ENCODE data around the gene SHC4.

SHC4 gene

GRCh38 chr15:48896869-48897814 is 66.6 kb downstream of the SHC4 start:
- Histone ChIP-seq H2BK120ac (ENCODE audit: low read depth, low read length) (peak overlapping the region; percentile 49), H3K4me1 (ENCODE audit: control insufficient read depth, insufficient read depth, low read depth, low read length) (peaks cover 2% of the 10 kb centered on the region), H3K79me1 (replicated peaks; ENCODE audit: low read length, poor library complexity, severe bottlenecking) (no peaks in the 10 kb centered on the region), H4K91ac (ENCODE audit: low read length) (peak overlapping the region; percentile 39), H3K9ac (ENCODE audit: low read length) (peak overlapping the region; percentile 87), H2AK5ac (ENCODE audit: low read length, severe bottlenecking) (no peak overlapping the region), H3K18ac (ENCODE audit: low read depth in 1 of 2, low read length in 2 of 2) (peak overlapping the region in 1 of 2 experiments; percentile 43), H3K27ac (ENCODE audit: low read length, poor library complexity, severe bottlenecking) (no peak overlapping the region), H3K9me3 (ENCODE audit: control insufficient read depth, low read length) (no peaks in the 10 kb centered on the region), H2BK12ac (ENCODE audit: low read length in 2 of 2) (peak overlapping the region in 1 of 2 experiments; percentile 66), H3K36me3 (ENCODE audit: control insufficient read depth in 1 of 2, insufficient read depth in 2 of 2, low read depth in 1 of 2, low read length in 2 of 2) (no peaks in the 10 kb centered on the region), H2BK15ac (ENCODE audit: low read depth, poor library complexity, severe bottlenecking) (peak overlapping the region; percentile 28), H3K14ac (ENCODE audit: low read length in 2 of 2) (no peak overlapping the region), H2AFZ (ENCODE audit: low read depth, low read length) (no peak overlapping the region), H2BK5ac (ENCODE audit: low read depth, low read length, poor library complexity, severe bottlenecking) (peak overlapping the region; percentile 19), H3K4ac (ENCODE audit: low read depth in 1 of 2, low read length in 2 of 2) (peak overlapping the region in 1 of 2 experiments; percentile 35), H4K8ac (ENCODE audit: low read length) (peak overlapping the region; percentile 15), H3K27me3 (ENCODE audit: control insufficient read depth in 1 of 2, insufficient read depth in 1 of 2, low read length in 2 of 2) (no peaks in the 10 kb centered on the region), H3K4me3 (ENCODE audit: insufficient read depth in 1 of 2, low read depth in 1 of 2, low read length in 2 of 2) (peak overlapping the region in 1 of 2 experiments; percentile 69), H3K23ac (ENCODE audit: low read length in 2 of 2) (no peak overlapping the region), H3K4me2 (ENCODE audit: low read length, poor library complexity, severe bottlenecking) (no peak overlapping the region)
- DNase-seq, result peak; percentile 73
- WGBS, result 79% methylated on average over 7 of the region's 13 CpGs

- Histone ChIP-seq H3K23ac (ENCODE audit: low read length in 2 of 2) (no peak overlapping the region), H3K27ac (ENCODE audit: low read length, poor library complexity, severe bottlenecking) (no peak overlapping the region), H4K91ac (ENCODE audit: low read length) (no peak overlapping the region), H3K18ac (ENCODE audit: low read depth in 1 of 2, low read length in 2 of 2) (no peak overlapping the region), H3K36me3 (ENCODE audit: control insufficient read depth in 1 of 2, insufficient read depth in 2 of 2, low read depth in 1 of 2, low read length in 2 of 2) (no peaks in the 10 kb centered on the region), H2BK15ac (ENCODE audit: low read depth, poor library complexity, severe bottlenecking) (no peak overlapping the region), H2BK12ac (ENCODE audit: low read length in 2 of 2) (no peak overlapping the region), H2BK120ac (ENCODE audit: low read depth, low read length) (no peak overlapping the region), H3K4me3 (ENCODE audit: insufficient read depth in 1 of 2, low read depth in 1 of 2, low read length in 2 of 2) (no peak overlapping the region), H3K4ac (ENCODE audit: low read depth in 1 of 2, low read length in 2 of 2) (no peak overlapping the region), H2BK5ac (ENCODE audit: low read depth, low read length, poor library complexity, severe bottlenecking) (no peak overlapping the region), H4K8ac (ENCODE audit: low read length) (no peak overlapping the region), H3K14ac (ENCODE audit: low read length in 2 of 2) (no peak overlapping the region), H3K79me1 (replicated peaks; ENCODE audit: low read length, poor library complexity, severe bottlenecking) (no peaks in the 10 kb centered on the region), H3K4me2 (ENCODE audit: low read length, poor library complexity, severe bottlenecking) (no peak overlapping the region), H3K4me1 (ENCODE audit: control insufficient read depth, insufficient read depth, low read depth, low read length) (peaks cover 3% of the 10 kb centered on the region), H2AFZ (ENCODE audit: low read depth, low read length) (no peak overlapping the region), H2AK5ac (ENCODE audit: low read length, severe bottlenecking) (no peak overlapping the region), H3K27me3 (ENCODE audit: control insufficient read depth in 1 of 2, insufficient read depth in 1 of 2, low read length in 2 of 2) (no peaks in the 10 kb centered on the region), H3K9me3 (ENCODE audit: control insufficient read depth, low read length) (no peaks in the 10 kb centered on the region), H3K9ac (ENCODE audit: low read length) (no peak overlapping the region)
- DNase-seq, result no peak
- 91% methylated on average over 1 of the region's 3 CpGs for WGBS
These were observed 70.4 kb downstream of the SHC4 start for GRCh38 chr15:48893311-48893710.

GRCh38 chr15:48891232-48891765 is 72.4 kb downstream of the SHC4 start:
- Histone ChIP-seq H3K36me3 (ENCODE audit: control insufficient read depth in 1 of 2, insufficient read depth in 2 of 2, low read depth in 1 of 2, low read length in 2 of 2) (no peaks in the 10 kb centered on the region), H3K4ac (ENCODE audit: low read depth in 1 of 2, low read length in 2 of 2) (no peak overlapping the region), H3K9me3 (ENCODE audit: control insufficient read depth, low read length) (no peaks in the 10 kb centered on the region), H2BK12ac (ENCODE audit: low read length in 2 of 2) (no peak overlapping the region), H4K91ac (ENCODE audit: low read length) (no peak overlapping the region), H3K4me2 (ENCODE audit: low read length, poor library complexity, severe bottlenecking) (no peak overlapping the region), H2AK5ac (ENCODE audit: low read length, severe bottlenecking) (no peak overlapping the region), H3K4me1 (ENCODE audit: control insufficient read depth, insufficient read depth, low read depth, low read length) (peaks cover 1% of the 10 kb centered on the region), H3K79me1 (replicated peaks; ENCODE audit: low read length, poor library complexity, severe bottlenecking) (no peaks in the 10 kb centered on the region), H2BK15ac (ENCODE audit: low read depth, poor library complexity, severe bottlenecking) (no peak overlapping the region), H3K18ac (ENCODE audit: low read depth in 1 of 2, low read length in 2 of 2) (no peak overlapping the region), H2AFZ (ENCODE audit: low read depth, low read length) (no peak overlapping the region), H3K9ac (ENCODE audit: low read length) (no peak overlapping the region), H2BK5ac (ENCODE audit: low read depth, low read length, poor library complexity, severe bottlenecking) (no peak overlapping the region), H2BK120ac (ENCODE audit: low read depth, low read length) (no peak overlapping the region), H3K14ac (ENCODE audit: low read length in 2 of 2) (no peak overlapping the region), H3K23ac (ENCODE audit: low read length in 2 of 2) (no peak overlapping the region), H3K27ac (ENCODE audit: low read length, poor library complexity, severe bottlenecking) (peak overlapping the region; percentile 10), H4K8ac (ENCODE audit: low read length) (no peak overlapping the region), H3K27me3 (ENCODE audit: control insufficient read depth in 1 of 2, insufficient read depth in 1 of 2, low read length in 2 of 2) (no peaks in the 10 kb centered on the region), H3K4me3 (ENCODE audit: insufficient read depth in 1 of 2, low read depth in 1 of 2, low read length in 2 of 2) (no peak overlapping the region)
- DNase-seq, result no peak
- WGBS, result 96% methylated on average over 6 of the region's 6 CpGs

- WGBS, result 93% methylated on average over 10 of the region's 10 CpGs
- H3K9me3 ChIP-seq (ENCODE audit: control insufficient read depth, low read length), result no peaks in the 10 kb centered on the region
These were observed 73.2 kb downstream of the SHC4 start for GRCh38 chr15:48890375-48890972.

More at GRCh38 chr15:48890375-48890972, 73.2 kb downstream of the SHC4 start:
- no peak overlapping the region for H2BK12ac ChIP-seq (ENCODE audit: low read length in 2 of 2)
- no peak overlapping the region for H3K18ac ChIP-seq (ENCODE audit: low read depth in 1 of 2, low read length in 2 of 2)
- H3K4ac ChIP-seq (ENCODE audit: low read depth in 1 of 2, low read length in 2 of 2), result no peak overlapping the region
- no peak overlapping the region for H2BK15ac ChIP-seq (ENCODE audit: low read depth, poor library complexity, severe bottlenecking)
- H2BK5ac ChIP-seq (ENCODE audit: low read depth, low read length, poor library complexity, severe bottlenecking), result no peak overlapping the region
- H3K27ac ChIP-seq (ENCODE audit: low read length, poor library complexity, severe bottlenecking), result no peak overlapping the region
- no peak overlapping the region for H3K4me3 ChIP-seq (ENCODE audit: insufficient read depth in 1 of 2, low read depth in 1 of 2, low read length in 2 of 2)
- H3K79me1 ChIP-seq (replicated peaks; ENCODE audit: low read length, poor library complexity, severe bottlenecking), result no peaks in the 10 kb centered on the region
- H4K8ac ChIP-seq (ENCODE audit: low read length), result no peak overlapping the region
- no peaks in the 10 kb centered on the region for H3K27me3 ChIP-seq (ENCODE audit: control insufficient read depth in 1 of 2, insufficient read depth in 1 of 2, low read length in 2 of 2)
- no peak overlapping the region for H2BK120ac ChIP-seq (ENCODE audit: low read depth, low read length)
- H2AK5ac ChIP-seq (ENCODE audit: low read length, severe bottlenecking), result no peak overlapping the region
- no peak overlapping the region for H4K91ac ChIP-seq (ENCODE audit: low read length)
- no peak overlapping the region for H2AFZ ChIP-seq (ENCODE audit: low read depth, low read length)
- no peak overlapping the region for H3K23ac ChIP-seq (ENCODE audit: low read length in 2 of 2)
- H3K9ac ChIP-seq (ENCODE audit: low read length), result no peak overlapping the region
- peaks cover 1% of the 10 kb centered on the region for H3K4me1 ChIP-seq (ENCODE audit: control insufficient read depth, insufficient read depth, low read depth, low read length)
- no peak for DNase-seq
- H3K4me2 ChIP-seq (ENCODE audit: low read length, poor library complexity, severe bottlenecking), result no peak overlapping the region
- H3K14ac ChIP-seq (ENCODE audit: low read length in 2 of 2), result no peak overlapping the region
- no peaks in the 10 kb centered on the region for H3K36me3 ChIP-seq (ENCODE audit: control insufficient read depth in 1 of 2, insufficient read depth in 2 of 2, low read depth in 1 of 2, low read length in 2 of 2)
